ENCODE results near the gene CDK9. TPM values are rescaled to one million over a fixed set of nuclear protein-coding genes. Genes with fewer than 3 reads are reported as not detected.

The CDK9 gene
- total RNA-seq, 6 donors from 2014 or later: 69.8 to 168 (median 106) TPM

DNA sequence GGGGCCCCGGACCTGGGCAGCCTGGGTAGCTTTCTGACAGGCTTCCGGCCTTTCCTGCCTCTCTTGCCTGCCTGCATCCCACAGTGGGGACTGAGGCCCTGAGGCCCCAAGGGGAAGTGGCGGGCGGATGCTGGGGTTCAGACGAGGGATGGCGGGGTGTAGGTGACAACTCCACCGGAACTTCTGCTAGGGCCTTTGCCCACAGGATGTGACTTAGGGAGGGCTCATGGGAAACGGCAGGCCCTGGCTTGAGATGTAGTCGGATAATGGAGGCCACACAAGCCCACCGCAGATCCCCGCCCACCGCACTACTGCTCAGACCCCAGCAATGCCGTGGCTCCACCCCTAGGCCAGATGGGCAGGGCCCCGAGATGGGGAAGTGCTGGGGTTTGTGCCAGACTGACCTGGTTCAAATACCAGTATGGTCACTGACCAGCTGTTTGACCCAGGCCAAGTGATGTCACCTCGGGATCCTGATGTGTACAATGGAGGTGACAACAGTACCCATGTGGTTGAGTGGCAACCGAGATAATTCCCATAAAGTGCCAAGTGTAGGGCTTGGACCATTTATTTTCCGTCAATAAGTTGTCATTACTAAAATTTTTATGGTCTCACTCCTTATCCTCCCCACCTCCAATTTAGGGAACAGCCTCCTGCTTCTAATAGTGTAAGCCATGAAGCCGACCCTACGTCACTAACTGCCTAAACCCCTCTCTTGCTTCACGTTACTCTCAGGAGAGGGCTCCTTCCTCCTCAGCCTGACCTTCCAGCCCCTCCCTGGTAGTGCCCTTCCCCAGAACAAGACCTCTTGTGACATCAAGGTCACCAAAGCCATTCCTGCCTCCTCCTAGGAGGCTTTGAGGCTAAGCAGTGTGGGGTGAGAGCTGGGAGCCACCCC lies 2.5 kb upstream of the CDK9 start:
- Histone ChIP-seq H3K4me3 (no peak overlapping the region), H3K9me3 (no peaks in the 10 kb centered on the region), H3K27ac (peak overlapping the region; percentile 93 to 98 (median 96)), H3K27me3 (no peaks in the 10 kb centered on the region), H3K36me3 (peaks cover 11 to 18% (median 13%) of the 10 kb centered on the region in 4 donors), H3K4me1 (peaks cover 55 to 68% (median 60%) of the 10 kb centered on the region in 4 donors)
- WGBS, 2 donors: 47 to 56% methylated on average over 14 to 20 of the region's 20 CpGs
- ATAC-seq (ENCODE audit: low FRiP score in 2 of 2) (peak in 1 of 2 donors; percentile 49), DNase-seq (peak; percentile 73 to 75)
- TF ChIP-seq POLR2AphosphoS5 (IDR thresholded peaks at IDR 0.05) (peak; percentile 19 to 75), POLR2A (IDR thresholded peaks at IDR 0.05) (no peak)
- TF ChIP-seq, protein P1, sequence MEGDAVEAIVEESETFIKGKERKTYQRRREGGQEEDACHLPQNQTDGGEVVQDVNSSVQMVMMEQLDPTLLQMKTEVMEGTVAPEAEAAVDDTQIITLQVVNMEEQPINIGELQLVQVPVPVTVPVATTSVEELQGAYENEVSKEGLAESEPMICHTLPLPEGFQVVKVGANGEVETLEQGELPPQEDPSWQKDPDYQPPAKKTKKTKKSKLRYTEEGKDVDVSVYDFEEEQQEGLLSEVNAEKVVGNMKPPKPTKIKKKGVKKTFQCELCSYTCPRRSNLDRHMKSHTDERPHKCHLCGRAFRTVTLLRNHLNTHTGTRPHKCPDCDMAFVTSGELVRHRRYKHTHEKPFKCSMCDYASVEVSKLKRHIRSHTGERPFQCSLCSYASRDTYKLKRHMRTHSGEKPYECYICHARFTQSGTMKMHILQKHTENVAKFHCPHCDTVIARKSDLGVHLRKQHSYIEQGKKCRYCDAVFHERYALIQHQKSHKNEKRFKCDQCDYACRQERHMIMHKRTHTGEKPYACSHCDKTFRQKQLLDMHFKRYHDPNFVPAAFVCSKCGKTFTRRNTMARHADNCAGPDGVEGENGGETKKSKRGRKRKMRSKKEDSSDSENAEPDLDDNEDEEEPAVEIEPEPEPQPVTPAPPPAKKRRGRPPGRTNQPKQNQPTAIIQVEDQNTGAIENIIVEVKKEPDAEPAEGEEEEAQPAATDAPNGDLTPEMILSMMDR (IDR thresholded peaks at IDR 0.05): peak in 1 of 6 experiments; percentile 12

- WGBS, 2 donors: 0 to 3% methylated on average over 15 to 17 of the region's 123 CpGs
- no peaks in the 10 kb centered on the region for H3K9me3 ChIP-seq
- peaks cover 29 to 37% (median 32%) of the 10 kb centered on the region in 4 donors for H3K36me3 ChIP-seq
- no peak for TF ChIP-seq POLR2A (IDR thresholded peaks at IDR 0.05)
- TF ChIP-seq POLR2AphosphoS5 (IDR thresholded peaks at IDR 0.05): peak; percentile 31 to 51
- TF ChIP-seq, protein P1 (IDR thresholded peaks at IDR 0.05): peak; percentile 94 to 98 (median 97)
- no peak for TF ChIP-seq EP300 (IDR thresholded peaks at IDR 0.05)
- no peaks in the 10 kb centered on the region for H3K27me3 ChIP-seq
- DNase-seq (peak; percentile 89 to 99), ATAC-seq (ENCODE audit: low FRiP score in 2 of 2) (peak; percentile 82 to 87)
- peaks cover 37 to 65% (median 44%) of the 10 kb centered on the region in 4 donors for H3K4me1 ChIP-seq
- peak overlapping the region; percentile 65 to 100 (median 94) for H3K4me3 ChIP-seq
- H3K27ac ChIP-seq: peak overlapping the region; percentile 93 to 98 (median 96)
Measured at GRCh38 chr9:127785023-127785932, 556 bp upstream of the CDK9 start.

GRCh38 chr9:127786773-127787104 lies 905 bp downstream of the CDK9 start:
- peak overlapping the region; percentile 93 to 98 (median 96) for H3K27ac ChIP-seq
- 1 to 2% methylated on average over 12 of the region's 12 CpGs for WGBS, 2 donors
- DNase-seq: no peak
- H3K9me3 ChIP-seq: no peaks in the 10 kb centered on the region
- peak overlapping the region; percentile 88 to 100 (median 100) for H3K4me3 ChIP-seq
- ATAC-seq (ENCODE audit: low FRiP score in 2 of 2): no peak
- peaks cover 37 to 66% (median 42%) of the 10 kb centered on the region in 4 donors for H3K4me1 ChIP-seq
- peaks cover 39 to 52% (median 47%) of the 10 kb centered on the region in 4 donors for H3K36me3 ChIP-seq
- TF ChIP-seq, protein P1 (IDR thresholded peaks at IDR 0.05): peak in 4 of 6 experiments; percentile 32 to 56 (median 48)
- TF ChIP-seq POLR2AphosphoS5 (IDR thresholded peaks at IDR 0.05) (no peak), EP300 (IDR thresholded peaks at IDR 0.05) (no peak), POLR2A (IDR thresholded peaks at IDR 0.05) (no peak)
- no peaks in the 10 kb centered on the region for H3K27me3 ChIP-seq

DNA sequence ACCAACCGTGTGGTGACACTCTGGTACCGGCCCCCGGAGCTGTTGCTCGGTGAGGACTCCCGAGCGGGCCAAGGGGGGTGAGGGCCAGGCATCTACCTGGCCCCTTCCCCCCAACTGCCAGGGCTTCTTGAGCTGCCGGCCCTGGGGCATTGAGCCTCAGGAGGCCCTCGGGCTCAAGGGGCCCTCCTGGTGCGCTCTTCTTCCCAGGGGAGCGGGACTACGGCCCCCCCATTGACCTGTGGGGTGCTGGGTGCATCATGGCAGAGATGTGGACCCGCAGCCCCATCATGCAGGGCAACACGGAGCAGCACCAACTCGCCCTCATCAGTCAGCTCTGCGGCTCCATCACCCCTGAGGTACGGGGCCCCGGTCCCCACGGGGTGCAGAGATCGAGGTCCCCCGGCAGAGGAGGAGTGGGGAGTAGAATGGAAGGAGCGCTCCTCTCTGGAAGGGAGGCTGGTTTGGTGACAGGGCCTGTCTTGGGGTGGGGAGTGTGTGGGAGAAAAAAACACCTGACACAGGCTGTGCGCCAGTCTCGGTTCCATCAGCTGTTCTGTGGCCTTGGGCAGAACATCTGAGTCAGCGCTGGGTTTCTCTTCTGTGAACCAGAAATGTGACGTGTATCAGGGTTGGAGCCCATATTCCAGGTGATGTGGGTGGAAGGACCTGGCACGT lies 2.6 kb downstream of the CDK9 start:
- 90 to 95% methylated on average over 6 to 26 of the region's 26 CpGs for WGBS, 2 donors
- no peak overlapping the region for H3K4me3 ChIP-seq
- DNase-seq (no peak), ATAC-seq (ENCODE audit: low FRiP score in 2 of 2) (no peak)
- peaks cover 39 to 67% (median 58%) of the 10 kb centered on the region in 4 donors for H3K36me3 ChIP-seq
- H3K27me3 ChIP-seq: no peaks in the 10 kb centered on the region
- H3K4me1 ChIP-seq: peaks cover 30 to 60% (median 36%) of the 10 kb centered on the region in 4 donors
- TF ChIP-seq POLR2AphosphoS5 (IDR thresholded peaks at IDR 0.05) (no peak), EP300 (IDR thresholded peaks at IDR 0.05) (no peak), POLR2A (IDR thresholded peaks at IDR 0.05) (no peak)
- TF ChIP-seq, protein P1 (IDR thresholded peaks at IDR 0.05): no peak
- H3K9me3 ChIP-seq: no peaks in the 10 kb centered on the region
- H3K27ac ChIP-seq: peak overlapping the region in 2 of 4 donors; percentile 11 to 19

All from upper lobe of left lung (tissue), 6 donors.